Stimulated activated CD4-positive, alpha-beta T cell treated with anti-CD3 and anti-CD28 coated beads, Interleukin-12 subunit alpha, Interleukin-12 subunit beta, amount 100 ng/mL, for 24 hours (primary cell): ENCODE data around the gene OLFM3.

Experiments used
- DNase-seq, 2 experiments: peaks; one replicate each; pipeline ENCODE4 v3.0.0-alpha.2; 2020; ENCODE audit warnings: low read depth in 2 of 2

The OLFM3 gene

DNA sequence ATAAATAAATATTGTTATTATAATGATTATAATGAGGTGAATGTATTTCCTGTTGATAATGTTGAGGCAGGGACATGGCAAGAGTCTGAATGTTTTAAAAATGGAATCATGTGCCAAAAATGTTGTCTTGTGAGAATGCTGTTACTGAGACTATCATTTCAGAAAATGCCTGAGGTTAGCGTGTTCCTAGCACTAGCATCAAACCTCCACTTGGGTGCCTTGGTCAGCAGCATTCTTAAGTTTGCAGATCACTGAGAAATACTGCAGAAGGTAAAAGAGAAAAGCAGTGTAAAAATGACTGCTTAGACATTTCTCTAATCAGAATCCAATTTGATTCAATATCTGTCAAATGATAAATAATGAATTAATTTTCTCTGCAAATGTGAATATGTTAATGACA is 50.8 kb downstream of the OLFM3 start:
- DNase-seq, result no peak

DNA sequence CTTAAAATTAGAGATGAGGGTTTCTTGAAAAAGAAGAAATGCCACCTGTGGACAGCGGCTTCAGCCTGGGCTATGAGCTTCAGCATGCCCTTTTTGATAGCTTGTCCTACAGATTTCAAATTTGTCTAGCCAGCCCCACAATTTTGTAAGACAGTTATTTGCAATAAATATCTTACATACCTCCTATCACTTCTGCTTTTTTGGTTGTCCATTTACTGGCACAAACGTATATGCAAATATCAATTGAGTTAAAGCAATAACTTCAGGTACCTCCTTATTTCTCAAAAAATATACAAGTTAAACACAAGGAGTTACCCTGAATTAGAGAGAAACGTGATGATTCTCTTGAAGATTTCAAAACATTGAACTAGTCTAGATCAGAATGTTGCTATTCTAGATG is 53.5 kb downstream of the OLFM3 start:
- no peak for DNase-seq

DNA sequence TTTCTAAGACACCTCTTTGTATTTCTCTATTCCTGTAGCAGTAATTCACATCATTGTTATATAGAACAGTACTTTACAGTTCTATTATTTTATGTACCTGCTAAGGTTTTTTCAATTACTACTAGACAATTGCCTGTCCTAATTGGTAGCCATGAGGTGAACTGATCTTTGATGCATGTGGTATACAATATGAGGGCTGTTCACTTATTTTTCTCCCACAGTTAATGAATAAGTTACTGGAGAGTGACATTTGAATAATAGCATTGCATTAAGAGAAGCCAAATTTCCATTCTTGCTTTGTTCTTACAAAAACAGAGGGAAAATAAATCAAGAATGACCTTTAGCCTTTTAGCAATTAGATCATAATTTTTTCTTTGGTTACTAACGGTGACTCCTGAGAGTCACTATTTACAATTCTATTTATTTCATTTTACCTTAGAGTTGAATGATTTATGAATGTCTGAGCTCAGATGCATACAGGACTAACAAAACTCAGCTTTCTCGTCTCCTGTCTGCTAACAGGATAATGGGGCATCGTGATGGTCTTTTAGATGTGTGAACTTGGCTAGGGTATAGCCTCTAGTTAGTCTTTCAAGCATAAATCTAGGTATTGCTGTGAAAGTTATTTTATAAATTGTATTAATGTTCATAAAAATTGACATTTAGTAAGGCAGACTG is 54.1 kb downstream of the OLFM3 start:
- DNase-seq, result no peak

DNA sequence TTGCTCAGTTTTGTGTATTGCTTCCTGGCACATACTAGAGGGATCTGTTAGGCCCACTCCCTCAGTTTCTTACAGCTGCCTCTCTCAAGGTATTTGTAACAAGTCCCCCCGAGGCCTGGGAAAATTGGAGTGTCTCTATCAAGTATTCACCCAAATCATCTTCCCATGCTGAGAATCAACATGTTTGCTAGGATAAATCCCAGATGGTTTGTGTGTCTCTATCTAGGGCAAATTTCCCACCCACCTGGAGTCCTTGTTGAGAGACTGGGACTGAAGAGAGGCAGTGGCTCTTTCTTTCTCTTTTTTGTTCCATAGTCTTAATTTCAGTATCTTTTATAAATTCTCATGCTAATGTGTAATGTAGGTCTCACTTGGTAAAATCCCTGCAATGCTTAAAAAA is 58.0 kb downstream of the OLFM3 start:
- DNase-seq, result no peak

DNA sequence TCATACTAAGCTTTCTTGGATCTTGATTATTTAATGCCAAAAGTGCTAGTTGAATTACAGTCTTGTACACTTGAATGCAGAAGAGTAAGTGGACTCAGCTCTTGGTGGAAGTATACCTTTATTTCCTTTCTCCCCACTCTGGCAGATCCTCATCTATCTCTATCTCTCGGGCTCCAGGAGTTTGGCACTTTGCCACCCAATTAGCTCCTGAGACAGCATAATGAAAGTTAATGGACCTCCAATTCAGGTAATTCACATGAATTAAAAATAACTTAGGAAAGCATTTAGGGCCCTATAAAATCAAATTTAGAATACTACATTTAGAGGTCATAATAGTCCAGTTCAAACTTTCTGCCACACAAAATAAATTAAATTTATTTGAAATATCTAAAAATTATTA is 67.4 kb downstream of the OLFM3 start:
- DNase-seq, result no peak

DNA sequence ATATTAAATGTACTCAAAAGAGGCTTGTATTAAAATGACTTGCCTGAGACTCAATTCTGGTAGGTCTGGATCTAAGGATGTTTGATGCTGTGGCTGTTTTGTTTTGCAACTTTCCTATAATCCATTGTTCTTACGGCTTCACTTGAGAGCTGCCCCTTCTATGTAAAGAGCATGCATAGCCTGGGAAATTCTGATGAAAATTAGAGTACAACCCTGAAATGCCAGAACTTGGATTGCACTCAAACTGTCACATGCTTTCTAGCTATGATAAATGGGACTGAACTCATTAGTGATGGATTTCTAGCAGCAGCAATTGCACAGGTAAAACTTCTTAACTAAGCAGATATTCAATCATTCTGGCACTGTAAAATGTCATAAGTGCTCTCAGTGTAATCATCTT is 67.9 kb downstream of the OLFM3 start:
- no peak for DNase-seq

DNA sequence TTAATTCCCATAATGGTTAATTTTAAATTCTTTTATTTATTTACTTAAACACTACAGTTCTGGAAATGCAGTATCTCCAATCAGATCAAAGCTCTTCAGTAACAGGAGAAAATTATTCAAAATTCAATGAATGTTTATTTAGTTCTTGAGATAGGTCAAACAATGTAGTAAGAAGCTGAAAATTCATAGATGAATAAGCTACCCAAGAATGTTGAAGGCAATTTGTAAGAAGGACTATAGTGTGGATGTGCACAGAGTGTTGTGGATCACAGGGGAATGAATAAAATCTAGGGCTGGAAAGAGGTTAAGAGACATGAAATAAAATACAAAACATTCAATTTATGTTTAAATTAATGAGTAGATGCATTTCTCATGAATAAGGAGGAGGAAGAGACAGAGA is 72.0 kb downstream of the OLFM3 start:
- DNase-seq, result no peak

DNA sequence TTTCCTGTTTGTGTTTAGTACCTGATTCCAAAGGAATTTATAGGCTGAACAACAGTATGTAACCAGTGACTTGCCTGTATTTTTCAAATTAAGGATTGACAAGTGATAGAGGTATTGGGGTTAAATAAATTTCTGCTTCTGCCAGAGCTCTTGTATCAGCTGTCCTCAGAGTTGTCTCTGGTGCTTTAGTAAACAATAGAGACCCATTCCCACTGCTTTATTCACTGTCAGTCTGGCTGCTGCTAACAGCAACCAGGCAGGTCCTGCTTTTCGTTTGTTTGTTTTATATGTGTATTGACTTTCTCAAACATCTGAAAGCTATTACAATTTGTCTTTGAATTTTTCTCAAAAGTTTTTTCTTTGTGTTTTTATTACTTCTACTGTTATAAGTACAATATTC is 76.1 kb downstream of the OLFM3 start:
- no peak for DNase-seq

DNA sequence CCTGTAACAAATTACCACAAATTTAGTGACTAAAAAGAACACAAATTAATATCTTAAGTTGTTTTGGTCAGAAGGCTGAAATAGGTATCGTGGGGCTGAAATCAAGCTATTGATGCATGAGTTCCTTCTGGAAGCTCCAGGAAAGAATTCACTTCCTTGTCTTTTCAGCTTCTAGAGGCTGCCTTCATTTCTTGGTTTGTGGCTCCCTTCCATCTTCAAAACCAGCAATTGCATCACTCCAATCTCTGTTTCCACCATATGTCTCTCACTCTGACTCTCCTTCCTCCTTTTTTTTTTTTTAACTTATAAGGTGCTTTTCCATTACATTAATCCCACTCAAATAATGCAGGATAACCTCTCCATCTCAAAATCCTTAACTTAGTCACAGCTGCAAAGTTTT is 78.4 kb downstream of the OLFM3 start:
- DNase-seq, result no peak

DNA sequence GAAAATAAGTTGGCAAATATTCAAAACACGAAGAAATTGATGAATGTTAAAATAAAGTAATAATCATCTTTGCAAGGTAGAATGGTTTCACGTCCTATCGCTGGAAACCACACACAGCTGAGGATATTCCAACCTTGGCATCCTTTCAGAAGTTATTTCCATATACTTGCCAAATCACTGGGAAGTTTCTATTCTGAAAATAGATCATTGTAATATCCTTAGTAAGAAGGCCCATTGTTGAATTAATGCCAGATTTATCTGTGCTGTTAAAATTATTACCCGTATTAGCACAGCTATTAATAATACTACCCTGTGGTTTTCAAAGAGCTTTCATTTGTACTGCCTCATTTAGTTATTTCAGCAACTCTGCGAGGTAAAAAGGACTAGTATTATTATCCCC is 81.1 kb downstream of the OLFM3 start:
- no peak for DNase-seq

DNA sequence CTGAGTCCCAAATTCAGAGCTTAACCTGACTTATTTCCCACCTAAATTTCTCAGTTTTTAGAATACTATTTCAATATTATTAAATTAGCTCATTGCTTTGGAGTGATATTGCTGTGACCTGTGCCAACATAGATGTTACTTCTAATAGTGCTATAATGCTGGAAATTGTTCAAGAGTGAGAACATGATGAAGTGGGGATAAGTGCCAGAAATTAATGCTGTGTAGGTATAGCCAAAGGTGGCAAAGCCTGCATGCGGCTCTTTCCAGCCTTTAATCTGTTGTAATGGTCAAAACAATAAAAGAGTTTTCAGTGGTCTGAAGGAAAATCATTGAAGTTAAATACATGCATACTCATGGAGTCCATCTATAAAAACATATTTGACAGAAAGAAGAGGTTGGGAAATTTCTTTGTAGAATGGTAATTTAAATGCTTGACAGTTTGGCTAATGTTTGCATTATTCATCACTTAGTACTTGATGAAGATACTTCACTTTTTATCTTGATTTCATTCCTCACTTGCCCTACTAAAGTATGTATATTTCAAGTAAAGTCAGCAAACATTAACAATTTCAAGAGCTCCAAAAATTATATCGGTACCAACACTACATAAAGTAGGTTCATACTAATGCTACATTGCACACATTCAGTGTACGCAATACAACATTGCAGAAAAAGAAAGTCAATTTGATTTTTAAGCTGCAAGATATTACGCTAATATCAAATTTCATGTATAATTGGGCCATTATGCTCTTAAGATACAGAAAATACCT is 82.1 kb downstream of the OLFM3 start:
- no peak for DNase-seq

DNA sequence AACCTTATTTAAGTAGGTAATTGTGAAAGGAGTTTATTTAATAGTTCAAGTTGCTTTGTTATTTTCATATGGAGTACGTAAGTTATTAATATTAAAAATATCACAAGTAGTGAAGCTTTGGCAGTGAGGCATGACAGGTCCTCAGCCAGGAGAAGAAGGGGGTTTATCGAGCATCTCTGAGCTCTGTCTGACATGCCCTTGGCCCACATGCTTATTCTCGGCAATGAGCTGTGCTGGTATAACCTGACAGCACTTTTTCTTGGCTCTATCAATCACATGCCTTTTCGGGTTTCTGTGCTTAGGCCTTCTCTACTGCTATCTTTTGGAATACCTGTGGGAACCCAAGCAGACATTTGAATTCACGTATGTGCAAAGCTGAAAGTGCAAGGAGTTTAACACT is 84.8 kb downstream of the OLFM3 start:
- DNase-seq, result no peak

DNA sequence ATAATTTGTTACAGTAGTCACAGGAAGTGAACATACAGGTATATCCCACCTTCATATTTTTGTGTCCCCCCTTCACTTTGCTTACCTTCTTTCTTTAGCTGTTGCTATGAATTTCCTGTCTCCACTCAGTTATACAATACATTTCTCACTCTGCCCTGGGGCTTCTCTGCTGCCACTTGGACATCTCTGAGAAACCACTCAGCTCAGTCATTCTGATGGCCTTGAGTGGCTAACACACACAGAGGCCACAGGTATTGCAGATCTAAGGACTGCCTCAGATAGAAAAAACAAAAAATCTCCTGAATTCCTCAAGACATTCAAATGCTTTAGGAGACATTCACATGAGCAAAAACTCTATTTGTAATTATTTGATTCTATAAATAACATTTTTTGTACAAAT is 87.7 kb downstream of the OLFM3 start:
- no peak for DNase-seq

DNA sequence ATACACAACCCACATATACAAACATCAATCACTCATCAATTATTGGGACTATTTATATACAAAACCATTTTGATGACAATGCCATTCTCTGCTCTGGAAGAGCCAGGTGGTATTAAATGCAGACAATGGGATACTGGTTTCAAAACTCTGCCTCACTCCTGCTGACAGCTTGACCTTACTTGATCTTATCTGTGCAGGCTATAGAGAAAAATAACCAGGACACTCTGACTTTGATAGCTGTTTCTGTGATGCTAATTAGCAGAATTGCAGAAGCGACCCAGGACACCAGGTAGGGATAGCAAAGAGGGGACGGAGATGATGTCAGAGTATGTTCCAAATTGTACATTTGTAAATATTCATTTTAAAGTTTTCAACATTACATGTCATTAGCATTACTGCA is 89.5 kb downstream of the OLFM3 start:
- DNase-seq, result no peak

DNA sequence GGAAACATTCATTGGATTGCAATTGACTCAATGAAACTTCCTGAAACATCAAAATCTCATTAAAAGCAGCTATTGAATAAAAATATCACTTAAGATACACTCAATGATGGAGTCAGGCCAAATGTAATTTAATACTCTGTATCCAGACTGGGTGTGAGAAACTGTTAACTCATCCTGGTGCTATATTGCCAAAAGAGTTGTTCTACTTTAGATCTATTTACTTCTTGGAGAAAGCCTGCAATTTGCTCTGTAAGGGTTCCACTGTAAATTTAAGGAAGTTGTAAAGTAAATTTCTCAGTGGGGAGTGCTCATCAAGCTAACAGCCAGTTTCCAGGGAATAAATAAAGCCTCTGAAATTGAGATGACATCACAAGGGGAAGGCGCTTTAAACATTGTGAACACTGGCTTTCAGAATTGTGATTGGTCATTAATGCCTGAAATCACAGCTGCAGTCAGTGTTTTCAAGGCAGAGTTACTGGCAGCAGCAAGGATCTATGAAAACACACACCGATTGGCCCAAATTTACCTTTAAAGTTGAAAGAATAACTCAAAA is 91.4 kb downstream of the OLFM3 start:
- DNase-seq, result no peak

DNA sequence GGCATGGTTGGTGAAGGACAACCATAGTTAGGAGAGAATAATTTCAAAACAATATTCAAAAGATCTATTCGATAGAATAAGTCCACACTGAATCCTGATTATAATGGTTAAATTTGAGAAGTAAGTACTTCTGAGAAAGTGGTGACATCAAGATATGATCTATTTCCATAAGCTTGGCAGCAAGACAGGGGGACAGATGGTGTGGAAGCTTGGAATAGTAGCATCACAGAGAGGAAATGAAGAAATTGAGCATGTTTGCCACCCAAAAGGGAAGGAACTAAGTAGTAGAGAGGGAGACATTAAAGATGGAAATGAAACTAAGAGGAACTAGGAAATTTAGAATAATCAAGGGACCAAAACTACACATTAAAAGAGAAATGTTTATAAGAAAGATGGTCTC is 94.5 kb downstream of the OLFM3 start:
- DNase-seq, result no peak

DNA sequence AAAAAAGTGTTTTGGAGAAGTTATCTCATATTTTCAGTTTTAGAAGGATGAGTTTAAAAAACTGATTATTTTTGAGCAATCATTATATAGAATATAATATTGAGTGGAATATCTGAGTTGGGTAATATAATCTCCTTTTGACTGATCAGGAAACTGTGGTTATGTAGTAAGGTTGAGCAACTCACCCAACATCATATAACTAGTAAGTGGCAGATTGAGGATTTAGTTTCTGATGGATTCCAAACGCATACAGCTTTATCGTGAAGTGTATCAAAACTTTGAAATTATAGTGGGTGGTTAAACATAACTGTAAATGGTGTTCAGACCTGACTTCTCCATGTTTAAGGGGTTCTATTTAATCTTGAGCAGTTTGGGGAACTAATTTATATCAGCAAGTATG is 98.6 kb downstream of the OLFM3 start:
- DNase-seq, result no peak

DNA sequence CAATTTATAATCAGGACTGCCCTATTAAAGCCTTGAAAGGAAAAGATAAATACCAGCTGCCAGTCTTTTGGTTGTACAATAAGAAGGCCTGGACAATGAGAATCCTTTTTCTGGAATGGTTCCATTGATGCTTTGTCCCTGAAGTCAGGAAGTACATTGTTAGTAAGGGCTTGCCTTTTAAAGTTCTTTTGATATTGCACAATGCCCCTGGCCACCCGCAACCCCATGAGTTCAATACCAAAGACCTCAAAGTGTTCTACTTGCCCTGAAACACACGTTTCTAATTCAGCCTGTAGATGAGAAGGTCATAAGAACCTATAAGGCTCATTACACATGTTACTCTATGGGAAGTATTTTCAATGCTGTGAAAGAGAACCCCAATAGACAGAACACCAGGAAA is 112.1 kb downstream of the OLFM3 start:
- DNase-seq, result no peak

DNA sequence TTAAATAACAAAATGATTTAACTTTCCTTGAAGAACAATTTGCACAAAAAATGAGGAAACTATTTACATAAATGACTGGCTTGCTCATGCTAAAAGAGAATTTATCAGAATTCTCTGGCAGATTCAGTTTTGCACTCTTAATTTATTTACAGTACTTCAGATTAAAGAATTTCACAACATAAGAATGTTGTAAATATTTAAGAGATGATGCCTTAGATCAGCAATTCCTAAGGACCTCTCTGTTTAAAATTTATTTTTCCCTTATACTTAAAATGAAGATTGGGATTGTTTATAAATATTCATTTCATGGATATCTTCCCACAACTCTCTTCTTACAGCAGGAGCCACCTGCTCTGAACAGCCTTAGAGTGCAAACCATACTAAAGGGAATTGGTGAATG is 120.8 kb downstream of the OLFM3 start:
- no peak for DNase-seq

DNA sequence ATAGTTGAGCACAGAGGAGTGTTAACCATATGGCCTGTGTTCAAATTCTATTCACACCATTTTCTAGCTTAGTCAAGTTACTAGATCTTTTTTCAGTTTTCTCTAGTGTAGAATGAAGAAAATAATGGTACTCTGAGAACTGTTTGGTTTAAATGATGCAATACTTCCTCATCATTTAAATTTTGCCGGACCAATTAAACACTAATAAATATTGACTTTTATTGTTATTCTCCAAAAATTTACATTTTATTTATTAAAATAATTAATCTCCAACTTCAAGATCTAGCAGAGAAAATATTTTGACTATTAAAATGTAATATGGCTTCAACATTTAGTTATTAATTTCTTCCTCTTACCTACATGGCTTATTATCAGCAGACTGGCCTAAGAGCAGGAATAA is 123.1 kb downstream of the OLFM3 start:
- no peak for DNase-seq

DNA sequence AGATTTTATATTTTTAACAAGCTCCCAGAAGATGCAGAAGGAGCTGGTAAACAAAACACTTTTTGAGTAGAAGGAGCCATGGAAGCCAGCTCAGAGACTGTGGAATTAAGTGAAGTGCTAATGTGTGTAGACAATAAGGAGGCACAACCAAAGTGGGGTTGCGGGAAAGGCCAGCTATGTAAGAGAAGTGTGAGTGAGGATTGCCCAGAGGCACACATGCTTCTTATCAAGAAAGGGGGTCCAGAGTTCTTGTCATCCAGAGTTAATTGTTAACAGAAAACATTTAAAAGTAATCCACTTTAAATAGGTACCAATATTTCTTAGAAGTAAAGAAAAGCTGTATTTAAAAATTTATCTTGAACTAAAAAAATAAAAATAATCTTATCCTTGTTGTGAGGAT is 136.8 kb downstream of the OLFM3 start:
- DNase-seq, result no peak

DNA sequence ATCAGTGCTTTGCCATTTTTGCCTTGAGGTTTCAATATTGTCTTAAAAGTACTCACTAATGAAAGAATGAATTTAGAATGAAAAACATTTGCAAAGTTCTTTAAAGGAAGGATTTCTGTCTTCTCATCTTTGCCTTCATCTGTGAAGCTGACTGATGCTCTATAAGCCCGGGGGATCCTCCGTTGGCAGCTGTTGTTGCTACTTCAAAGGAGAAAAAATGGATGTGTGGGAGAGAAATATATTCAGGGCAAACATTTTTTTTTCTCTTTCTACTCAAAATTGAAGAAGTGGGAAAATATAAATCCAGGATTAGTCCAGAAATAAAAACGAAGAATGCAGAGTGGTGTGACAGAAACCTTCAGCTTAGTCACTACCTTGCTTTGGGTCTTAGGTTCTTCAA is 142.5 kb downstream of the OLFM3 start:
- no peak for DNase-seq

DNA sequence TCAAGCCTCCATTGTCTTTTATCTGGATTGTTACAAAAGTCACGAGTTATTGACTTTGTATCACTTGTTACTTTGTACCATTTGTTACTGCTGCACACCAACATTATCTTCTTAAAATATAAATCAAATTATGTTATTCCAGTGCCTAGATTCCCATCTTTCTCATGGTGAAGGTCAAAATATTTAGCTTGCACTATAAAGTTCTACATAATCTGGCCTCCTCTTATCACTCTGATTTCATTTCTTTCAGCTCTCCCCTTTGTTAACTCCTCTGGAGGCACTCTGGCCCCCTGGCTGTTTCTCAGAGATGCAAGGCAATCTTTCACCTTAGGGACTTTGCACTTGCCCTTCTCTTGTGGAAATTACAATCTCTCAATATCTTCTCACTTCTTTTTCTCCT is 143.8 kb downstream of the OLFM3 start:
- no peak for DNase-seq

DNA sequence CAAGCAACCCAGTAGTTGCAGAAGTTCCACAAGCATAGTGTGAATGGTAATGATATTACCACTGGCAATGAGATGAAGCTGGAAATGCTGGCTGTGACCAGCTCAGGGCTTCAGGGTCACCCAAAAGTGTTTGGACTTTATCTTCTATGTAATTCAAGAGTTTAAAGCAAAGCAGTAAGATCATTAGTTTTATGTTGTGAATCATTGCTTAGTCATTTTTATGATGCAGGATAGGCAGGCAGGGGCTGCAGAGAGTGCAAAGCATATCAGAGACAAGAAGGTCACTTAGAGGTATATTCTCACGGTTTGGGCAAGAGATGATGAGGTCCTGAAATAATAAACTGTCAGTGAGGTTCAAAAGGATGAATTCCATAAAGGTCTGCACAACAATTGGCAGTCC is 147.4 kb downstream of the OLFM3 start:
- DNase-seq, result no peak
